HG02852 (cell line): ENCODE data around the gene TAAR1.
A peak's percentile ranks its signal among the peaks of the same experiment; 100 is the strongest.
"Not testable (repeated sequence)": the region's sequence is repeated elsewhere in the genome, so short reads cannot be mapped to it uniquely, and the experiment has no call there.

Source experiments
- ATAC-seq: cut with Tn5 transposase; IDR thresholded peaks from one replicate; pipeline ENCODE4 v1.9.1; 2021; ENCODE audit warnings: mild to moderate bottlenecking, moderate library complexity; ENCODE audit not compliant: unreplicated experiment

TAAR1 gene

GRCh38 chr6:132664309-132665034 lies 5.5 kb upstream of the TAAR1 start:
- ATAC-seq: no peak

- ATAC-seq: no peak
Observed at GRCh38 chr6:132663661-132664060, 4.7 kb upstream of the TAAR1 start.

DNA sequence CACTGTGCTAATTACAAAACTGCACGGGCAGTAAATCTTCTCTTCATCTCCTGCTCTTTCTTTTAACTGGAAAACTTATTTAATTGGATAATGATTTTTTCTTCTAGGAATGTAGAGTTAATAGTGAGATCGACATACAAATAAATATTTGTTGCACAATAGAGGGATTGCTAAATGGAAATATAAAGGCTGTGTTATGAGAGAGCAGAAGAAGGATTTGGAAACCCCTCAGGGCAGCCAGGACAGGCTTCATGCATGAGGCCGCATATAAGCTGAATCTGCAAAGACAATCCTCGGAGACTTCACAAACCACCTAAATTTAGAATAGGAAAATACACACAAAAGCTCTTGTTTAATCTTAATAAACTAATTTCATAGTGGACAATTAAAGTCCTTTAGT lies 2.9 kb upstream of the TAAR1 start:
- ATAC-seq: no peak

GRCh38 chr6:132651062-132651461 lies 7.9 kb downstream of the TAAR1 start:
- ATAC-seq: peak; percentile 53

- no peak for ATAC-seq
Observed at GRCh38 chr6:132650429-132650828, 8.6 kb downstream of the TAAR1 start.

DNA sequence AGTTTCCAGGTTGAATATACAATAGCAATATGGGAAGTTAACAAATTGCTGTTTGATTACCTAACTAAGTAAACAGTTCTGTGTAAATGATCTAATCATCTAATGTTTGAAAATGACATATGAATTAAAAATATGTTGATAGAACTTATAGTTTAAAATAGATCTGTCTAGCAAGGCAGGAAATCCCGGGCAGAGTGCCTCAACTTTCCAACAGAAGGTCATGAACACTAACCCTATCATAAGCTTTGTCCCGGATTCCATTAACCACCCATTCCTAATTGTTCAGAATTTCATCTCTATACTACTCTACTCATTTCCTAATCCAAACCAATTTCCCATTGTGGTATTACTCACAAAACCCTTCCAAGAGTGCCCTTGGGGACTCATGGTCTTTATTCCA lies 10.2 kb downstream of the TAAR1 start:
- no peak for ATAC-seq

DNA sequence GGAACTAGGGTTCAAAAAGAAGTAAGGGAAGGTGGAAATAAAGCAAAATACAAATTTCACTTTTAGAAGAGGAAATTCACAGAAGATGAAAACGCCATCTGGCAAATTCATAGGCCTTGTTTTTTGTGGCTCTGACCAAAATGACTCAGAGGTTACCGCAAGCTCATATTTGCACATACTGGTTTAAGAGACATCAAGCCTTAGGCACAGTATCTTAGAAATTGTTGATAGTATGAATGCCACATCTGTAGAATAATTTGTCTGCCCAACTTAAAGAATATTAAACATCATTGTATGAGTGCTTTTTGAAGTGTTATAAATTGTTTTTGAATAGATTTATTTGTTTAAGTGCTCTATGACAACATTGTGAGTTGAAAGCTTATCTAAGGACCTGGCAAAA lies 10.6 kb downstream of the TAAR1 start:
- peak; percentile 91 for ATAC-seq

DNA sequence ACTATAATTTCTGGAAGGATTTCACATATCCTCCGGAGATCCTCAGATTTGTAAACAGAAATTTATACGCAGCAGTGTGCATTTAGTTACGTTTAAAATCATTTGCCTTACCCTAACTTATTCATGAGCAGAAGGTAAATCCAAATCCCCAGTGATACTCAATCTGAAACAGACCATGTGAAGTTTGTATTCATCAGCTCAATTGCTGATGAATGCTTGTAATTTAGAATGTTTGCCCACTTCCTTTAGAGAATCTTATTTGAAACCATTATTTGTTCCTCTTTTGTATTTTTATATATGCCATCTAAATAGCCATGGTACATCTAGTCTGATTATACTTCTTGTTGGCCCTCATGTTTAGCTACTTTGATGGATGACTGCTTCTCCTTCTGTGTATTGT lies 15.4 kb downstream of the TAAR1 start:
- ATAC-seq: no peak

- ATAC-seq: not testable (repeated sequence)
Observed at GRCh38 chr6:132637135-132637534, 21.8 kb downstream of the TAAR1 start.

- not testable (repeated sequence) for ATAC-seq
Observed at GRCh38 chr6:132635906-132636305, 23.1 kb downstream of the TAAR1 start.

DNA sequence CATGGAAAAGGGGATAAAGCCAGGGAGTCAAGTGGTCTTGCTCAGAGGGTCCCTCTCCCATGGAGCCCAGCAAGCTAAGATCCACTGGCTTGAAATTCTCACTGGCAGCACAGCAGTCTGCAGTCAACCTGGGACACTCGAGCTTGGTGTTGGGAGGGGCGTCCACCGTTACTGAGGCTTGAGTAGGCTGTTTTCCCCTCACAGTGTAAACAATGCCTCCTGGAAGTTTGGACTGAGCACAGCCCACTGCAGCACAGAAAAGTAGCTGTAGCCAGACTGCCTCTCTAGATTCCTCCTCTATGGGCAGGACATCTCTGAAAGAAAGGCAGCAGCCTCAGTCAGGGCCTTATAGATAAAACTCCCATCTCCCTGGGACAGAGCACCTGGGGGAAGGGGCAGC lies 23.7 kb downstream of the TAAR1 start:
- ATAC-seq: not testable (repeated sequence)

DNA sequence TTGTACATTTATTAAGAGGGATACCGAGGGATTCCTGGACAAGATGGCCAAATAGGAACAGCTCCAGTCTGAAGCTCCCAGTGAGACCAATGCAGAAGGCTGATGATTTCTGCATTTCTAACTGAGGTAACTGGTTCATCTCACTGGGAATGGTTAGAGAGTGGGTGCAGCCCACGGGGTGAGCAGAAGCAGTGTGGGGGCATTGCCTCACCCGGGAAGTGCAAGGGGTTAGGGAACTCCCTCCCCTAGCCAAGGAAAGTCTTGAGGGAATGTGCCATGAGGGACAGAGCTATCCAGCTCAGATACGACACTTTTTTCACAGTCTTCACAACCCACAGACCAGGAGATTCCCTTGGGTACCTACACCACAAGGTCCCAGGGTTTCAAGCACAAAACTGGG lies 24.2 kb downstream of the TAAR1 start:
- ATAC-seq: no peak

DNA sequence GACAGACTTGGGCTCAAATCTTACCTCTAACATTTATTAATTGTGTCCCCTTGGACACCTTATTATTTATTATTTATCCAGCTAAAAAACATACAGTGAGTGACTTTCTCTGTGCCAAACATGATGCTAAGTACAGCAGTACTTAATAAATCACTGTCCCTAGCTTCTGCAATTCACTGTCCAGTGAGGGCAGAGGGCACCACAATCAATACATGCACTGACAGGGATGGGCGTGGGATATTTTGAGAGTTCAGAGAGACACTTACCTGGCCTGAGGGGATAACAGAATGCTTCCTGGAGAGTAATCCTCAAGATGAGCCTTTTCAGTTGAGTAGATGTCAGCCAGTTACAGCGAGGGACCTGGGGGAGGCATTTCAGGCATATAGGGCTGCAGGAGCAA lies 25.6 kb downstream of the TAAR1 start:
- ATAC-seq: no peak

DNA sequence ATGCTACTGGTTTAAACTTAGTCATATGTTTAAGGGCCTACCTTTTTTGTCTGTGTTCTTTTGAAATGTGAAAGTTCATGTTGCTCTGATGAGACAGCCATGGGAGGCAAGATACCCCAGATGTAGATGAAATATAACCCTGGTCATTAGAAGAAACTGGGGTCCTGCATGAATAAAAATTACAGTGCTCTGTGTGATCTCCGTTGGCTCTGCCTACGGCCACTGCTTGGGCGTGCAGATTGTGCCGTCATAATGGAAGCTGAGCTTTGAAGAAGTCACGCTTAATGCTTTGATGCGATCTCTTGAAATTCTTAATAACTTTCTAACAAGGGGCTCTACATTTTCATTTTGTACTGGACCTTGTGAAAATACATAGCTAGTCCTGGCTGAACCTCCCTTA lies 34.8 kb downstream of the TAAR1 start, which contains the start of gene TAAR2:
Gene TAAR2 (minus strand): TSS at position 101 of the 400 bp plus-strand sequence. CDS start 0 bp downstream, at position 101.
- no peak for ATAC-seq

- no peak for ATAC-seq
Observed at GRCh38 chr6:132623106-132623845, 35.7 kb downstream of the TAAR1 start.

DNA sequence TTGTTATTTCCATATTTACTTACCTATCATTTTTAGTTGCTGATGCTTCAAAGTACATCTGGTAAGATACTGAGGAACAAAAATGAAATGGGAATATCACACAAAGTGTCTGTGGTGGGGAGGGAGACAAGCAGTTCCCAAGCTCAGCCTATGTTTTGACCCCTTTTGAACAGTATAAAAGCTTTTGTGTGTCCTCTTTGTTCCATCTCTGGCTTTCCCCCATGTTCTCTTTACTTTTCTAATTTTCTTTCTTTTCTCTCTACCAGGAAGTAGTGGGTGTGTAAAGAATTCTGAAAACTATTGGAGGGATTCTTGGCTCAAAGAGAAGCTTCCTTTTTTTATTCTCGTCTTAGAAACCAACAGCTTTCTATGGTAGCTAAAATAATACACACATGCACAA lies 42.3 kb downstream of the TAAR1 start:
- no peak for ATAC-seq

GRCh38 chr6:132614554-132614953 lies 44.4 kb downstream of the TAAR1 start:
- no peak for ATAC-seq

GRCh38 chr6:132612449-132613108 lies 46.4 kb downstream of the TAAR1 start:
- no peak for ATAC-seq

DNA sequence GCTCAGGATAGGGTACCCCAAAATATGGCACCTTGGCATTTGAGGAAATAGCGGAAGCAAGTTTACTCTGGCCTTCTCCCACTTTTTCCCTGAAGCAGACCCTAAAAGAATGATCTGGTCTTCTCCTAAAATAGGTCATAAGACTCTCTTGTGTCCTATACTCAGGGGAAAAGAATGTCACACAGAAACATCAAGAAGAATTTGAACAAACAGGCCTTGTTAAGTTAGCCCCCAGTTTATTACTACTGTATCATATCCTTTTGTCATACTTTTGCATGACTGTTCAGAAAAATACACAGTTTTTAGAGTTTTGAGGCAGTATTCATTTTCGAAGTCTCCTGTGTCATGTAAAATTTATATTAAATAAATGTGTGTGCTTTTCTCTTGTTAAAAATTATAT lies 47.4 kb downstream of the TAAR1 start:
- ATAC-seq: no peak

- ATAC-seq: no peak
Observed at GRCh38 chr6:132607544-132608233, 51.3 kb downstream of the TAAR1 start.

DNA sequence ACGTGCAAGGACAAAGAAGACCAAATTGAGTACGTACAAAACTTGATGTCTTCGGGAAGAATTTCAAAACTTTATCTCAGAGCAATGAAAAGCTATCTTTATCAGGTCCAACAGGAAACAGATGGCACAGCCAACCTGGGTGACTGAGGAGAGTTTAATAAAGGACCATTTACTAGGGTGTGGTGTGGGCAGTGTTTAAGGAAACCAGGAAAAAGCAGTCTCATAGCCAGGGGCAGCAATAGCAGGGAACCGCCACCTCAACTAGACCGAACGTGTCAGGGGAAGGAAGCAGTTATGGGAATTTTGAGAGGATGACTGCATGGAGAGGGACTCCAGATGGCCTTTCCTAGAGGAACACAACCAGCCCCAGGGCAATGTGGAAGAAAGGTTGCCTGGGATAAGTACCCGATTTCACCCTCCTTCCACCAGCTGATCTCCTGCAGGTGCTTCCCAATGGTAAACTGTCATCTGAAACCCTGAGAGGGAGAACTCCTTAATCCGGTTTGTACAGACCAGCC lies 54.3 kb downstream of the TAAR1 start:
- ATAC-seq: no peak
